ENCODE data around the gene COG3.

The COG3 gene

DNA sequence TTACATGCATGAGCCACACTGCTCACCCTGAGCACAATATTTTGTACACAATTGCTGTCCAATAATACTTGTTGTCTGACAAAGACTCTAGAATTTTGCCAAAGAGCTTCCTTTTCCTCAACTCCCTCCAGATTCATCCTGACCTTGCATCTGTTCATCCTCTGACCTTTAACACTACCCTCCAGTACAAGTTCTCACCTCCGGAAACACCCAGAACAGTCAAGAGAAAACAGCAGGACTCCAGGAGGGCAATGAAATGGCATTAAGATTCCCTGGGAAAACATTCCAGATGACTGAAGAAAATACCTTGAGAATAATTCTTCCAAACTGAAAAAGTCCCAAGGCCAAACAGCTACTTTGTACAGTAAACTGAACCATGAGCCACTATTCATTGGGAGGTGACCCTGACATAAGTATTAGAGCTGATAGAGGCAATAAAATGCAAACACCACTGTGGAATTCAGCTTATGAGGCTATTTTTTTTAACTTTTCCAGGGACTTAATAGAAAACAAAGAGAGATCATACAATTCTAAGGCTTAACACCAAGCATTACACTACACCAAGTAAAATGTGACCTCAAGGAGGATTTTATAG is 15.7 kb upstream of the COG3 start:
- no peak for DNase-seq

DNA sequence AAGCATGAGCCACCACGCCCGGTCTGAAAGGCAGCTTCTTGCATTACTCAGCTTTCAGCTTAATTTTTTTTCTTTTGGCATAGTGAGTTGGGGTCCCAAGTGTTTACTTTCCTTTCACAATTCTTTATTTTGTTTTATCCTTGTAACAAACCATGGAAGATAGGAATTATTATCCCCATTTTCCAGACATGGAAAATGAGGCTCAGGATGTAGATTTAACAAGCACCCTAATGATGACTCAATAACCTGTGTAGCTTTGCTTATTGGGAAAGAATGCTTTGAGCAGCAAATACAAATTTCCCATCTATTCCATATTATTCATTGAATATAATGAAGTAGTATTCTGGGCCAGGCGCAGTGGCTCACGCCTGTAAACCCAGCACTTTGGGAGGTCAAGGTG is 13.5 kb upstream of the COG3 start:
- no peak for DNase-seq

DNA sequence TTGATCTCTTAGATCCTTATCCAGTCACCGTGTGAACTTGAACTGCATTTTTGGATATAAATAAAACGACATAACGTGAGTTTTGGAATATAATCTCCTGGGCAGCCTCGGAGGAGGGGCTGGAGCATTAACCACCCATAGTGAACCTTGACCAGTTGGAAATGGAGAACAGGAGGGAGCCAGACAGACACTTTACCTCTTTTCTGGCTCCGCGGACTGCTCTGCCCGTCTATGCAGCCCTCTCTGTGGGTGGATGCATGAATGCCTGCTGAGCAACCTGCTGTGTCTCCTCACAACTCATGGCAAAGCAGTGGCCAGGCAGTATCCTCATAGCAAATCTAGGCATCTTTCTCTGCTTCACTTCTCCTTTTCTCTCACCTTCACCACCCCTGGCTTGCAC is 10.5 kb upstream of the COG3 start:
- DNase-seq: no peak

DNA sequence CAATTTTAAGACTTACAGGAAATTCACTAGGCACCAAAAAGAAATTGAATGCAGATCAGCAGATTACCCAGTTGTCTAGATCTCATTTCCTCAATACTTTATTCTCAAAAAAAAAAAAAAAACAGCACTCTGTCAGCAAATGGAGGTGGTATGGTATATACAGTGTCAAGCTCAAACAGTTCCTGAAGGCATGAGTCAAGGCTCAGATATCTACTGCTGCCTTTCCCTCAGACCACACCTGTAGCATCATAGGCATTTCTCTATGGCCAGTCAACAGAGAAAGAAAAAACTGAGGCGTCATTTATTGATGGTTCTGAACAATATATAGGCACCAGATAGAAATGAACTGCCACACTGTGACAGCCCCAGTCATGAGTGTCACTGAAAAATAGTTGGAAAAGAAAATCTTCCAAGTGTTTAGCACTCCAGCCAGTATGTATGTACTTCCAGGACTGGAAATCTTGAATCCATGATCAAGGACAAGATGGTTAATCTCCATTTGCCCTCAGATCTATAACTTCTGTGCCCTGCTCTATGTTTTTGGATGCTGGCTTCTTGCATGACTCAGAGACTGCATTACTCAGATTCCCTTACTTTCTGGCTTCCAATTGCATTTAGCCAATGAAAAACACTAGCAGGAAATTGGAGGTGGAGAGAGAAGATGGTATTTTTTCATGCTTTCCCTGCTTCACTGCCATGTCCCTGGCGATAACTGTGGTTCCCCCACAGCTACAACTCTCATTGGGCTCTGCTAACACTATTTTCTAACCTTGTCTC is 8.4 kb upstream of the COG3 start:
- no peak for DNase-seq

DNA sequence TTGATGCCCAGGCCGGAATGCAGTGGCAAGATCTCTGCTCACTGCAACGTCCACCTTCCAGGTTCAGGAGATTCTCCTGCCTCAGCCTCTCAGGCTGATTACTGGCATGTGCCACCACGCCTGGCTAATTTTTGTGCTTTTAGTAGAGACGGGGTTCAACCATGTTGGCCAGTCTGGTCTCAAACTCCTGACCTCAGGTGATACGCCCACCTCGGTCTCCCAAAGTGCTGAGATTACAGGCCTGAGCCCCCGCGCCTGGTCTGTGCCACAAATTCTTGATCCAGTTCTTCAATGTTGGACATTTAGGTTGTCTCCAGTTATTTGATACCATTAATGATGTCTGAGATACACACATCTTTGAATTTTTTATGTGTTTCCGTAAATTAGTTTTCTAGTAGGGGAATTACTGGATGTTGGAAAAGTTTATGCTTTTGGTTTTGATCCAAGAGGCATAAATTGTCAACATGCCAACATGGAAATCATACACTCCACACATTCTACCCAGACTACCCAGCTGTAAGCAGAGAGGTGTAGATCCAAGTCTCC is 525 bp upstream of the COG3 start:
- no peak for DNase-seq

DNA sequence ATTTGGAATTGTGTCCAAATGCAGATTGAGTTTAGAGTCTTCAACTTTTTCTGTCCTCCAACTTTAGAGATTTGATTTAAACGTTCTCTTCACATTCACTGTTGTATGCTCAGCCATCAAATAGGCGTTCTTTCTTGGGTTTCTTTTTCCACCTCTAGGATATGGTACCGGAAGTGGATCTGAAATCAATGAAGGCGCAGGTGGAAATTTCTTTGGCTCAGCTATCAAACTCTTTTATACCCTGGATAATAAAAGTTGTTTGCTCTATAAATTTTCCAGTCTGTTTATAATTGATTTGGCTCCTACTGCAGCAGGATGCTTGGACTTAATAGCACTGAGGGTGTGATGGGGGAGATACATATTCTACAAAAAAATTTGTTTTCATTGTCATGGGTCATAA is 1.6 kb downstream of the COG3 start:
- DNase-seq: no peak

DNA sequence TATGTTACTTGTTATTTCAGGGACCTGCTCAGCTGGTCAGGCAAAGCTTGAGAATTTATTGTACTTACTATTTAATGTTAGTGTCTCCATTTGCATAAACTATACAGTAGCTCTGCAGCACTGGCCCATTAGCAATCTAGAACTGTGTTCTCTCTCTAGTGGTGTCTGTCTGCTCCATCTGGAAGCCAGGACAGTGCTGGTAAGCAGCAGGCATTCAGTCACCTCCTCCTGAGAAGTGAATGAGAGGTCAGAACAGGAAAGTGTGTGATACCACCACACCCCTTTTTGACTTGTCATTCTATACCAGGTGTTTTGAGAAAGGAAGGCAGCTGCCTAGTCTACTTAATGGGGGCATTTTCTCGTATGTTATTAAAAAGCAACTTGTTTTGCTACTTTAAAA is 3.9 kb downstream of the COG3 start:
- DNase-seq: no peak

DNA sequence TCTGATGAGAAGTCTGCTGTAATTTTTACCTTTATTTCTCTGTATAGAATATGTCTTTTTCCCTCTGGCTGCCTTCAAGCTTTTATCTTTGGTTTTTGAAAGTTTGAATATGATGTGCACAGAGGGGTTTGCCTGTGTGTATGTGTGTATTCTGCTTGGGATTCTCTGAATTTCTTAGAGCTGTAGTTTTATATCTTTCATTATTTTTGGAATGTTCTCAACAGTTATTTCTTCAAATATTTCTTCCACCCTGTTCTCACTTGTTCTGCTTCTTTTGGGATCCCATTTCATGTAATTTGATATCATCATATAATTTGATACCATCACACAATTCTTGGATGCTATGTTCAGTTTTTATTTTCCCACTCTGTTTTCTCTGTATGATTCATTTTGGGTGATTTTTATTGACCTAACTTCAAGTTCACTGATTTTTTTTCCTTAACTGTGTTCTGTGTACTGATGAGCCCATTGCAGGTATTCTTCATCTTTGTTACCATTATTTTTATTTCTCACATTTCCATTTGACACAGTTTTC is 7.5 kb downstream of the COG3 start:
- DNase-seq: no peak

DNA sequence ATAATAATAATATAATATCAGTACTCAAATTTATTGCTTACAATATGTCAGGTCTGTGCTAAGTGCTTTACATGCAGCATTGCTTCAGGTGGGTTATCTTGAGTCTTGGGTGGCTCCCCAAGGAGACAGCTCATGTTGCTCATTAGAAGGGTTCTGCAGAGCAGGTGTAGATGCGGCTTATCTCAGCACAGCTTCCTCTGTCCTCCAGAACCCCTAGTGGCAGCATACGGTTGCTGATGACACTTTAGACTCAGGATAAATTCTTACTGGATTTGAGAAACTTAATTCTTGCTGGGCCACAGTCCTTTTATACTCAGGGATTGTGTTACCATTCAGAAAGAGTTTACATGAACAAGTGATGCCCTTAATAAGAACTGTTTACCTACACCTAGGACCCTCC is 8.9 kb downstream of the COG3 start:
- DNase-seq: peak; percentile 35

DNA sequence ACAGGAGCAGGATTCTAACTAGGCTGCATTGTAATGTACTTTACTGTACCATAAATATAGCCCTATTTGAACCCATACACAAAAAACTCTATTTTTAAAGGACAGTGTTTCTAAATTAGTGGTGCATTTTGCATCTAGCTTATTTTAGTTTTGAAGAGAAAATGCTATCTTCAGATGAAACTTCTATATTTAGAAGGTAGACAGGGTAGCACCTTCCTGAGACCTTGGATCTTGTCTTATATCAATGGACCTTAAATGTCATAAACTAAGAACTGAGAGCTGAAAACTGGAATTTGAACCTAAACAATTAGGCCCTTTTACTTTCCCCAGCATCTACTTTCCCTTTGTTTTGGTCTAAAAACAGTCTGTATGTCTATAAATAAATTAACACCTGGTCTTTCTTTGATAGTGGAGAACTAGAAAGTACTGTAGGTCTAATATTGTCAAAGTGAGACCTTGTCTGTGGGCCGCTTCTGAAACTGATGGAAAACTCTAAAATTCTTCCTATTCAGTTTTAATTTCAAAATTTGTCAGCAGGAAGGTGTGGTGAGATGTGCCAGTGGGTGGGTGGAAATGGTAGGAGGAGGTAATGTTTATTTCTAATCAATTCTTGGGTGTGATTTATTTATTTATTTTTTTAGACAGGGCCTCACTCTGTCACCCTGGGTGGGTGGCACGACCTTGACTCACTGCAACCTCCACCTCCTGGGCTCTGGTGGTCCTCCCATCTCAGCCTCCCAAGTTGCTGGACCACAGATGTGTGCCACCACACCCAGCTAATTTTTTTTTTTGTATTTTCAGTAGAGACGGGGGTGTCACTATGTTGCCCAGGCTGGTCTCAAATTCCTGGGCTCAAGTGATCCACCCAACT is 10.1 kb downstream of the COG3 start:
- no peak for DNase-seq

DNA sequence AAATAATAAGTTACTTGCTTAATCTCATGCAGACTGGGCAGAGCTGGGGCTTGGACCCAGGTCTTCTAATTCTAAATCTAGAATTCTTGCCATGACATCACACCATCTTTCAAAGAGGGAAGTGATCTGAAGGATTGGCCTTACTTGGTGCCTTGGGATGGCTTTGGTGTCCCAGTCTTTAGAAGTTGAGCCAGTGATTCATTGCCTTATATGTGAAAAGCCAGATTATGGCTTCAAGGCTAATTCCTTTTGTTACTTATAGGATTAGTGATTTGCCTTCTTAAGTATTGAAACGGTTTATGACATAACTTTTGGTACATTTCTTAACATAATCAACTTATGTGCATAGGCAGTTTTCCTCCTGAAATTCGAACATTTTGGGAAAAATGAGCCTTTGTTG is 14.9 kb downstream of the COG3 start:
- DNase-seq: no peak

DNA sequence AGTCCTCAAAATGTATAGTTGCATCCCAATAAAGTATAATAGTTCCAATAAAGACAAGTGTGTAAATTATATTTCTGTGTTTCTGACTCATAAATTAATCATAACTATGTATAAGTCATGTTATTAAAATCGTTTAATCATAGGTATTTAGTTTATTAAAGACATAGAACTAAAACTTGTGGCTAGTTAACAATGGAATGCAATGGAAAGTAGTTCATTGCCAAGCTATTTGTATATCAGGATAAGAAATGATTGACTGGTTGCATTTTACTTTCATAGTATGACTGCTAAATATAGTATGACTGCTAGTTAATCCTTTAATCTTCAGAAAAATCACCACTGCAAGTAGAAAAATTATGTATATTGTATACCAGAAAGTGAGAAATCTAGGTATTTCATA is 16.9 kb downstream of the COG3 start:
- no peak for DNase-seq

DNA sequence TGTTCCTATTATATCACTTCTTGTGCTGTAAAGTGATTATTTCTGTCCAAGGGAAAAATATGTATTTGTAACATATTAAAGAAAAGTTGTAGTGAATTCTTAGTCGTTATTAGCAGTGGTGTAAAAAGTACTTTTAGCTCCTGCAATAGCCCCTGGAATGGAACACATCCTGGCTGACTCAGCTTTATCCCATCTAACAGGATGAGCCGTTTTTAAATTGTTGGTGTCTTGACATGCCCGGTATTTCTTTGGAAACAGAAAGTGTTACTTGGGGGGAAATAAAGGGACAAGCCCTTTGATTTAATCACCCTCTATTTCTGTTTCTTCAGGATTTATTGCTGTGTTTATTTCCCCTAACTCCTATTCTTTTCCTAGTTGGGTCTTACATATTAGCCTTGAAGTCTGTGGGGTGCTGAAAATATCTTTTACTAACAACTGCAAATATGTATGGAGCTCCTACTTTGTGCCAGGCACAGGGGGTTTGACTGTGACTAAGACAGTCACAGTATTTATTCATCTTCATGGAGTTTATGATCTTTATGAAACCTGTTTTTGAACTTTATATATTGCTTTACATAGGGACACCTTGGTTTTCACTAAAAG is 17.9 kb downstream of the COG3 start:
- no peak for DNase-seq

DNA sequence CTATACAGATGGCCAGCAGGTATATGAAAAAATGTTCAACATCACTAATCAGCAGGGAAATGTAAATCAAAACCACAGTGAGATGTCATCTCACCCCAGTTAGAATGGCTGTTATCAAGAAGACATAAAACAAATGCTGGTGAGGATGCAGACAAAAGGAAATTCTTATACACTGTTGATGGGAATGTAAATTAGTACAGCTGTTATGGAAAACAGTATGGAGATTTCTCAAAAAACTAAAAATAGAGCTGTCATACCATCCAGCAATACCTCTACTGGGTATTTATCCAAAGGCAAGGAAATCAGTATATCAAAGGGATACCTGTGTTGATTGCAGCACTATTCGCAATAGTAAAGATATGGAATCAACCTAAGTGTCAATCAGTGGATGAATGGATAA is 22.9 kb downstream of the COG3 start:
- no peak for DNase-seq

DNA sequence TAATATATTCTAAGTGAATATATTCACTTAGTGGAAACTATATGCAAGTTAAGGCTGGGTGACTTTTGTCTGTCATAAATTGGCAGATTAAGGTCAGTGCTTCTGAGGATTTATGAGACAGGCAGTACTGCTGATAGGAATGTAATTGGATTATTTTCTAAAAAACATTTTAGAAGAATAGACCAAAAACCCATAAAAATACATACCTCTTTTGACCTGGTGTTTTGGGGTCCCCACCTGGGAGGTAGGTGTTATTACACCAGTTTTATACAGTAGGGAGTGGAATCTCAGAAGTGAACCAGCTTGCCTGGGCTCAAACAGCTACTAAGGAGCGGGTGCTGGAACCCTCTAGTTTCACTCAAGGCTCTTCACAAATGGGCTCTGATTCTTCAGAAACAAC is 25.3 kb downstream of the COG3 start:
- DNase-seq: peak; percentile 7

DNA sequence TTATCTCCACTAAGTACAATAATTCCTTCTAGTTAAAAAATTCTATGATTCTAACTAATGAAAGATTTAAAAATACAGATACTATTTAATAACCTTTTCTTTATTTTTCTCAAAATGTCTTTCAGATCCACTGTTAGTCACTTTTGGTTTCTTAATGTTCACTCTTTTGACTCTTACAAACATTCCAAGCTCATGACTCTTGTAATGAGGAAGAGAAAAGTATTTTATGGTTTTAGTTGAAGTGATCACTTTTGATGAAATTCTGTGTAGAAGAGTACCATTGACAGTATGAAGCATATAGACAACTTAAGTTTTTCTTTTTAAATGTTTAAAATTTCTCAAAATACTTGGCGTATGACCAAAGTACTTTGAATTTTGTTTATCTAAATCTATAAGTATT is 27.8 kb downstream of the COG3 start:
- DNase-seq: no peak

DNA sequence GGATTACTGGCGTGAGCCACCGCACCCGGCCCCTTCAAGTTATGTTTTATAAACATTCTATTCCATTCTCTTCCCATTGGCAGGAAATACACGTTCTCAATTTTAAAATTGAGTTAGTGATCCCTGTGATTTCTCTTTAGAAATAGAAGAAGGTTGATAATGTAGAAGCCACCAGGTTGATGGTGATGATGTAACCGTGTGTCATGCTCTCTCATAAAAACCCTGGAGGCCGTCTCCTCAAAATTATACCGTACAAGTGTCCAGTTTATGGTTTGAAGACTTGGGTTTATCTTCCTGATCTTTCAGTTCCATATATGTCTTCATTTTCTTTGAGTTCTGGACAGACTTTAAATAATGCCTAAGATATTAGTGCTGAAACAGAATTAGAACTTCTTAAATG is 32.2 kb downstream of the COG3 start:
- no peak for DNase-seq

DNA sequence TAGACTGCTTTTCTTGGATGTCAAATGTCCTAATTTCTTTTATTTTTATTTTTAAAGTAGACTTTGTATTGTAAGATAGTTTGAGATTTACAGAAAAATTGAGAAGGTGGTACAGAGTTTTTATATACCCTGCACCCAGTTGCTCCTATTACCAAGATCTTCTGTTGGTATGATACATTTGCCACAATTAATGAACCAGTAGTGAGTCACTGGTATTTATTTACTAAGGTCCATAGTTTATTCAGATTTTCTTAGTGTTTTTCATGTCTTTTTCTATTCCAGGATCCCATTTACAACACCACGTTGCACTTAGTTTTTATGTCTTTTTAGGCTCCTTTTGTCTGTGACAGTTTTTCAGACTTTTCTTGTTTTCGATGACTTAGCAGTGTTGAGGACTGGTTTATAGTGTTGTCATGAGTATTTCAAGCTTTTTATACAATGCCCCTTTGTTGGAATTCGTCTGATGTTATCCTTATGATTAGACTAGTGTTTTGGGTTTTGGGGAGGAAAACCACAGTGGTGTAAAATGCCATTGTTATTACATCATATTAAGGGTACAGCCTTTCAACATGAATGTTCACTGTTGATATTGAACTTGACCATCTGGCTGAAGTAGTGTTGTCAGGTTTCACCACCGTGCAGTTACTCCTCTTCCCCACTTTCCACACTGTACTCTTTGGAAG is 35.9 kb downstream of the COG3 start:
- DNase-seq: no peak

DNA sequence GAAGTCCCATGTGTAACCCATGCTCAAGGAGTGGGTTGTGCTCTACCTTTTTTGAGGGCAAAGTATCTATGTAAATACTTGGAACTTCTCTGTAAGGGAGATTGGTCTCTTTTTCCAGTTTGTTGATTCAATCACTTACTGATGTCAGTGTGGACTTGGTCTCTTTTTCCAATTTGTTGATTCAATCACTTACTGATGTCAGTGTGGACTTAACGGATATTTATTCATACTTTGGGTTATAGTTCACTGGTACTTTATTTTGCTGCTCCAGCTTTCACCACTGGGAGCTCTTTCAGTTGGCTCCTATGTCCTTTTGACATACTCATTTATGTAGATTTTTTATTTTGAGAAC is 36.4 kb downstream of the COG3 start:
- DNase-seq: no peak

DNA sequence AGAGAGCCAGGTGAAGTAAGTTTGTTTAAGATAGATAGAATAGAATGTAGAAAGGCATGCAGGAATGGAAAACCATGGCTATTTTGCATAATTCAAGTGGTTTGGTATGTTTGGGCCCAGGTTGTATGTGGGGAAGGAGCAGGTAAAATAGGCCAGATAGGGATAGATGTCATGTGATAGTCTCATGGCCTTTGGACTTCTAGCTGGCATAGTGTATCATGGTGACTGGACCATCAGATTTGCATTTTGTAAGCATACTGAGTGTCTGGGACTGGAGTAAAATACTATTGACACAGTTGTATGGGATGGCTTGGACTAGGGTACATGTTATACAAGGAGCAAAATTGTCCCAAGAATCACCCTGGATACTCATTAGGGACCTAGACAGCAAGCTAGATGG is 38.9 kb downstream of the COG3 start:
- no peak for DNase-seq

DNA sequence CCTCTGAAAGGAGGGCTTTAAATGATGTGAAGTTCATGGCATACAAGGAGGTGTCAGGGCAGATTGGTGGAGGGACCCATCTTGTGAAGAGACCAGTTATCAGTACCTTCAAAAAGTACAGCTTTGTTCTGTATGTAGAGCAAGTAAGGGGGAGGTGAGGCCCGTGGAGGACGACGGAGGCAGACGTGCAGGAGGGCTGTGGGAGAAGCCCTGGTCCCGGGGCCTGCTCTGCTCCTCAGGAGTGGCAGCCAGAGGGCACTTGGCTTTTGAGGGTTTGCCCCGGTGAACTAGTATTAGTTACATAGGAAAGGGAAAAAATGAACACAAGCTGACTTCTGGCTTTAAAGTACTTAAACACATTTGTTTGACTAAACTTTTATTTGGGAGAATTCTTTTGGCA is 42.1 kb downstream of the COG3 start:
- DNase-seq: no peak

DNA sequence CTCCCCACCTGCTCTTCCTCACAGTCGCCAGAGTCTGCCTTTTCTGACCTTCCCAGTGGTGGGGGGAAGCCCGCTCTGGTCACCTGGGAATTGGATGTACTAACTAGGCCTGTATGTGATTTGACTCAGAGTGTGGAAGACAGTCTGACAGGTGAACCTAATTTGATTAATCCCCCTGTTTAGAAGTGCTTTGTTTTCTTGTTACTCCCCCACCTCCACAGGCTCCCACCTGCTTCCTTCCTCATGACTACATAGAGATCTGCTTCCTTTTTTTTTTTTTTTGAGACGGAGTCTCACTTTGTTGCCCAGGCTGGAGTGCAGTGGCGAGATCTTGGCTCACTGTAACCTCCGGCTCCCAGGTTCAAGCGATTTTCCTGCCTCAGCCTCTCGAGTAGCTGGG is 44.0 kb downstream of the COG3 start:
- no peak for DNase-seq

DNA sequence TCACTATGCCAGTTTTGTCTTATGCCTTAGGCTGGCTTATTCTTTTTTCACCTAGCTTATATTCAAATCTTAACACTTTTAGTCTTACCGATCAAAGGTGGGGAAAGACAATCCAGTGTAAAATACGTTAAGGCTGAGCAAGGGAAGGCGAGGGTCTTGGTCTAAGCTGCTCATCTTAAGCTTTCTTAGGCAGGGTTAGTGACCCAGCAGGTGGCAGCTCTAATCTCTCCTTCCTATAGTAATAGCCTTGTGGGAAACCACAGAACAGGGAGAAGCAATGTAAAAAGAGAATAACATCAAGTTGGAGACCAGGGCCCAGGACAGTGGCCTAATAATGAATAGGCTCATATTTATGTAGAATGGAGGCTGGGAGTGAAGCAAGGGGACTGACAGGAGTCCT is 45.9 kb downstream of the COG3 start:
- DNase-seq: no peak

Measured in activated CD4-positive, alpha-beta T cell treated with anti-CD3 and anti-CD28 coated beads for 48 hours (primary cell).